GM23338 (cell line): ENCODE data around the gene DAPK2. TPM values are rescaled to one million over a fixed set of nuclear protein-coding genes. Genes with fewer than 3 reads are reported as not detected.

Experiments
- ATAC-seq: fragments of 200-7000 bp; cut with Tn5 transposase; 3 replicates; pipeline ENCODE4 v1.9.1; 2020
- DNase-seq: peaks from one replicate; pipeline ENCODE4 v3.0.0-alpha.2; 2015; ENCODE audit warnings: low spot score
- H2AFZ ChIP-seq: fragments of 200-600 bp; sonication (generic); 2 replicates; pipeline ENCODE4 v1.8.0; 2016; ENCODE audit warnings: antibody characterized with exemption, mild to moderate bottlenecking, moderate library complexity
- H3F3A ChIP-seq: fragments of 200-600 bp; sonication (generic); replicated peaks from 2 replicates; pipeline ENCODE4 v1.8.0; 2017; ENCODE audit warnings: antibody characterized with exemption, mixed run types, low read depth
- H3K27ac ChIP-seq: fragments of 200-600 bp; sonication (generic); 2 replicates; pipeline ENCODE4 v1.6.1; 2016; ENCODE audit warnings: low read depth
- H3K27me3 ChIP-seq: fragments of 200-600 bp; sonication (generic); 2 replicates; pipeline ENCODE4 v1.8.0; 2016; ENCODE audit warnings: mild to moderate bottlenecking, mixed run types, moderate library complexity; ENCODE audit not compliant: insufficient read depth
- H3K36me3 ChIP-seq: fragments of 200-600 bp; sonication (generic); 2 replicates; pipeline ENCODE4 v1.8.0; 2016; ENCODE audit warnings: mild to moderate bottlenecking; ENCODE audit not compliant: insufficient read depth
- H3K4me1 ChIP-seq: fragments of 200-600 bp; sonication (generic); 2 replicates; pipeline ENCODE4 v1.8.0; 2016; ENCODE audit warnings: mild to moderate bottlenecking, moderate library complexity; ENCODE audit not compliant: insufficient read depth
- H3K4me2 ChIP-seq: fragments of 200-600 bp; sonication (generic); 2 replicates; pipeline ENCODE4 v1.7.1; 2017; ENCODE audit warnings: mixed run types
- H3K4me3 ChIP-seq: fragments of 200-600 bp; sonication (generic); 2 replicates; pipeline ENCODE4 v1.6.1; 2016; ENCODE audit warnings: mixed run types
- H3K79me2 ChIP-seq: fragments of 200-600 bp; sonication (generic); replicated peaks from 2 replicates; pipeline ENCODE4 v1.8.0; 2017; ENCODE audit warnings: mild to moderate bottlenecking; ENCODE audit not compliant: insufficient read depth
- H3K9me2 ChIP-seq: fragments of 200-600 bp; sonication (generic); 2 replicates; pipeline ENCODE4 v1.8.0; 2017; ENCODE audit not compliant: insufficient read depth
- H4K20me1 ChIP-seq: fragments of 200-600 bp; sonication (generic); replicated peaks from 2 replicates; pipeline ENCODE4 v1.8.0; 2017; ENCODE audit warnings: mild to moderate bottlenecking; ENCODE audit not compliant: insufficient read depth
- H3K27ac Mint-ChIP-seq: 2 replicates; pipeline ENCODE4 v1.8.0; 2020; ENCODE audit warnings: inconsistent platforms, mild to moderate bottlenecking, moderate library complexity, mixed read lengths
- H3K27me3 Mint-ChIP-seq: 3 replicates; pipeline ENCODE4 v1.8.0; 2022; ENCODE audit warnings: low read depth, mild to moderate bottlenecking, moderate library complexity, mixed read lengths, inconsistent platforms; ENCODE audit not compliant: insufficient read depth, poor library complexity
- H3K36me3 Mint-ChIP-seq: 3 replicates; pipeline ENCODE4 v1.8.0; 2021; ENCODE audit warnings: low read depth, mild to moderate bottlenecking, inconsistent platforms, moderate library complexity, mixed read lengths
- H3K4me1 Mint-ChIP-seq: 3 replicates; pipeline ENCODE4 v1.8.0; 2020; ENCODE audit warnings: mild to moderate bottlenecking, inconsistent platforms, mixed read lengths
- H3K4me3 Mint-ChIP-seq: 3 replicates; pipeline ENCODE4 v1.8.0; 2021; ENCODE audit warnings: moderate library complexity, mild to moderate bottlenecking, inconsistent platforms, mixed read lengths
- H3K9me3 Mint-ChIP-seq: 3 replicates; pipeline ENCODE4 v1.8.0; 2020; ENCODE audit warnings: moderate library complexity, mild to moderate bottlenecking, inconsistent platforms, mixed read lengths
- CREB1 ChIP-seq: fragments of 250-450 bp; sonication (Bioruptor Pico); IDR thresholded peaks from 2 replicates; pipeline ENCODE4 v1.5.0; 2020; ENCODE audit warnings: low read depth, mild to moderate bottlenecking, moderate library complexity
- ETS1 ChIP-seq: IDR thresholded peaks from 2 replicates; pipeline ENCODE4 v1.6.1; 2016; ENCODE audit warnings: antibody characterized with exemption
- EZH2 ChIP-seq: fragments of 200-600 bp; sonication (generic); IDR thresholded peaks from one replicate; pipeline ENCODE4 v1.8.0; 2017; ENCODE audit warnings: antibody characterized with exemption, mild to moderate bottlenecking, low read depth; ENCODE audit not compliant: unreplicated experiment
- EZH2phosphoT487 ChIP-seq: fragments of 200-600 bp; sonication (generic); IDR thresholded peaks from one replicate; pipeline ENCODE4 v1.8.1; 2018; ENCODE audit warnings: antibody characterized with exemption; ENCODE audit not compliant: unreplicated experiment
- JUNB ChIP-seq: IDR thresholded peaks from one replicate; pipeline ENCODE4 v1.6.1; 2016; ENCODE audit warnings: antibody characterized with exemption; ENCODE audit not compliant: unreplicated experiment
- NANOG ChIP-seq: IDR thresholded peaks from 2 replicates; pipeline ENCODE4 v1.6.1; 2016; ENCODE audit warnings: antibody characterized with exemption, borderline replicate concordance
- POLR2AphosphoS5 ChIP-seq: IDR thresholded peaks from 2 replicates; pipeline ENCODE4 v1.6.1; 2016; ENCODE audit warnings: antibody characterized with exemption, low read depth
- REST ChIP-seq: IDR thresholded peaks from one replicate; pipeline ENCODE4 v1.6.1; 2018; ENCODE audit warnings: antibody characterized with exemption; ENCODE audit not compliant: unreplicated experiment
- STAT1 ChIP-seq: IDR thresholded peaks from one replicate; pipeline ENCODE4 v1.6.1; 2016; ENCODE audit warnings: antibody characterized with exemption; ENCODE audit not compliant: unreplicated experiment
- ZNF114 ChIP-seq: fragments of 250-450 bp; sonication (Bioruptor Pico); IDR thresholded peaks from 2 replicates; pipeline ENCODE4 v1.5.0; 2020; ENCODE audit warnings: mild to moderate bottlenecking, moderate library complexity
- ZNF331 ChIP-seq: fragments of 250-450 bp; sonication (Bioruptor Pico); IDR thresholded peaks from 2 replicates; pipeline ENCODE4 v1.5.0; 2020; ENCODE audit warnings: low read depth, mild to moderate bottlenecking, moderate library complexity
- ZNF462 ChIP-seq: fragments of 250-450 bp; sonication (Bioruptor Pico); IDR thresholded peaks from 2 replicates; pipeline ENCODE4 v1.5.0; 2020; ENCODE audit warnings: mild to moderate bottlenecking, moderate library complexity
- polyA plus RNA-seq: library from polyadenylated mRNA; unstranded; fragments of >200 nt; fragmentation: Nextera tagmentation; extraction: Ambion mirVana; gene quantifications from 2 replicates; pipeline ENCODE4 v1.2.1, GENCODE V29; 2016
- total RNA-seq: library from RNA; depleted of rRNA; stranded (reverse); fragments of >200 nt; shearing (Covaris generic); gene quantifications from 2 replicates; pipeline ENCODE4 v1.2.3, GENCODE V29; 2014
- TF ChIP-seq, protein P1 (sequence below), 2 experiments: fragments of 200-600 bp in 1 of 2; sonication (generic) in 1 of 2; conservative IDR thresholded peaks; 2 replicates each; pipeline versions ENCODE4 v1.5.1 to v1.6.1; 2016 to 2017; ENCODE audit warnings: antibody characterized with exemption in 2 of 2, low read depth in 2 of 2, mild to moderate bottlenecking in 2 of 2, moderate library complexity in 1 of 2

The DAPK2 gene
- total and polyA plus RNA-seq, 2 experiments from 2014 or later, result 1.6 to 3.1 TPM

- no peaks in the 10 kb centered on the region for H3K79me2 ChIP-seq
- H3K4me2 ChIP-seq, result no peak overlapping the region
- DNase-seq (no peak), ATAC-seq (no peak)
- H3F3A ChIP-seq, result 0 out of 2 replicates have a peak, but pooled peaks cover 2% of the 10 kb centered on the region
- H4K20me1 ChIP-seq, result no peaks in the 10 kb centered on the region
- peaks cover 38% of the 10 kb centered on the region for H3K4me1 Mint-ChIP-seq
- no peak overlapping the region for H3K27ac ChIP-seq
- peaks cover 2% of the 10 kb centered on the region; the same call in 1 of the 2 replicates for H3K9me2 ChIP-seq
- no peaks in the 10 kb centered on the region for H3K27me3 ChIP-seq
- H3K9me3 Mint-ChIP-seq, result no peaks in the 10 kb centered on the region
- TF ChIP-seq ETS1 (no peak), CREB1 (CRISPR knock-in tag) (no peak), ZNF462 (CRISPR knock-in tag) (no peak), POLR2AphosphoS5 (no peak), ZNF114 (CRISPR knock-in tag) (no peak), REST (no peak), STAT1 (no peak), ZNF331 (CRISPR knock-in tag) (no peak), EZH2phosphoT487 (no peak), JUNB (no peak), NANOG (no peak), EZH2 (no peak)
- TF ChIP-seq, protein P1, sequence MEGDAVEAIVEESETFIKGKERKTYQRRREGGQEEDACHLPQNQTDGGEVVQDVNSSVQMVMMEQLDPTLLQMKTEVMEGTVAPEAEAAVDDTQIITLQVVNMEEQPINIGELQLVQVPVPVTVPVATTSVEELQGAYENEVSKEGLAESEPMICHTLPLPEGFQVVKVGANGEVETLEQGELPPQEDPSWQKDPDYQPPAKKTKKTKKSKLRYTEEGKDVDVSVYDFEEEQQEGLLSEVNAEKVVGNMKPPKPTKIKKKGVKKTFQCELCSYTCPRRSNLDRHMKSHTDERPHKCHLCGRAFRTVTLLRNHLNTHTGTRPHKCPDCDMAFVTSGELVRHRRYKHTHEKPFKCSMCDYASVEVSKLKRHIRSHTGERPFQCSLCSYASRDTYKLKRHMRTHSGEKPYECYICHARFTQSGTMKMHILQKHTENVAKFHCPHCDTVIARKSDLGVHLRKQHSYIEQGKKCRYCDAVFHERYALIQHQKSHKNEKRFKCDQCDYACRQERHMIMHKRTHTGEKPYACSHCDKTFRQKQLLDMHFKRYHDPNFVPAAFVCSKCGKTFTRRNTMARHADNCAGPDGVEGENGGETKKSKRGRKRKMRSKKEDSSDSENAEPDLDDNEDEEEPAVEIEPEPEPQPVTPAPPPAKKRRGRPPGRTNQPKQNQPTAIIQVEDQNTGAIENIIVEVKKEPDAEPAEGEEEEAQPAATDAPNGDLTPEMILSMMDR (conservative IDR thresholded peaks at IDR 0.05; ENCODE audit: low read depth in 2 of 2), result no peak
- H3K27ac Mint-ChIP-seq, result no peak overlapping the region
- H3K4me3 ChIP-seq, result no peak overlapping the region
- no peak overlapping the region for H3K4me3 Mint-ChIP-seq
- H3K27me3 Mint-ChIP-seq, result peaks cover 10% of the 10 kb centered on the region
- H3K36me3 ChIP-seq, result no peaks in the 10 kb centered on the region
- no peaks in the 10 kb centered on the region for H3K36me3 Mint-ChIP-seq
- peaks cover 17% of the 10 kb centered on the region; the same call in 1 of the 2 replicates for H3K4me1 ChIP-seq
- H2AFZ ChIP-seq, result no peak overlapping the region
Observed at GRCh38 chr15:63913336-63913735, 132.9 kb downstream of the DAPK2 start.
